C4-2B (cell line): ENCODE data around the gene HOXC5.

Experiments used
- ZFX ChIP-seq: fragments of 450-650 bp; IDR thresholded peaks from 2 replicates; pipeline ENCODE4 v1.6.1; 2017
- TF ChIP-seq, protein P1 (sequence below): fragments of 450-650 bp; conservative IDR thresholded peaks from 2 replicates; pipeline ENCODE4 v1.5.1; 2017; ENCODE audit warnings: mild to moderate bottlenecking

DNA sequence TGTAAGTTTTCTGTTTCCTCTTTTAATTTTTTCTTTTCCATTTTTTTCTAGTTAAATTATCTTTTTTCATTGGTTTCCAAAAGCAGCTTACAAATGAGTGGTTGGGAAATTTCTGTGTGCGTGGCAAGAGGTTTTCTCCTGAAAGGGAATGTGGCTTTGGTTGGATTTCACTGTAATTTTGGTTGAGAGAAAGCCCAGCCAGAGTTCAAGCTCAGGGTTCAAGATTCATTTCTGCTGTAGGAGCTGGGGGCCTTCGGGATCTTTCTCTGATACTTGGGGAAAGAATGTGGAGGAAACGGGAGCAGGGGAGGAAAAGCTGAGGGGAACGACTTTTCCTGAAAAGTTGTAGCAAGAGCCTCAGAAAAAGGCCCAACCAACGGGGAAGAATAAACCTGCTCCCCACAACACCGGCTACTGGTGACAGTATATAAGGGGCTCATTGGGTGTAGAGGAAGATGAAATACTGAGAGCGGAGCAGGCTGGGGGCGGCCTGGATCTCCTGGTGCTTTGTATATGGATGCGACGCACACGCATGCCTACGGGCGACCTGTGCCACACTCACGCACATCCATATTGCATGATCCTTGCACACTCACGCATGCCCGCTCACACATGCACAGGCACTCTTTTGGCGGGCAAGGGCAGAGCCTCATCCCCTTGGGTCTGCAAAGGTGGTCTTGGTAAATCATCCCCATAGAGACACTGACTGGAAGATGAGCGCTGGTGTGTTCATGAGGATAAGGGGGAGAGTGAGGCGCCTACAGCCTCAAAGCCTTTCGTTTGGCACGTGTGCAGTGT, 46.0 kb upstream of the HOXC5 start:
- TF ChIP-seq, protein P1, sequence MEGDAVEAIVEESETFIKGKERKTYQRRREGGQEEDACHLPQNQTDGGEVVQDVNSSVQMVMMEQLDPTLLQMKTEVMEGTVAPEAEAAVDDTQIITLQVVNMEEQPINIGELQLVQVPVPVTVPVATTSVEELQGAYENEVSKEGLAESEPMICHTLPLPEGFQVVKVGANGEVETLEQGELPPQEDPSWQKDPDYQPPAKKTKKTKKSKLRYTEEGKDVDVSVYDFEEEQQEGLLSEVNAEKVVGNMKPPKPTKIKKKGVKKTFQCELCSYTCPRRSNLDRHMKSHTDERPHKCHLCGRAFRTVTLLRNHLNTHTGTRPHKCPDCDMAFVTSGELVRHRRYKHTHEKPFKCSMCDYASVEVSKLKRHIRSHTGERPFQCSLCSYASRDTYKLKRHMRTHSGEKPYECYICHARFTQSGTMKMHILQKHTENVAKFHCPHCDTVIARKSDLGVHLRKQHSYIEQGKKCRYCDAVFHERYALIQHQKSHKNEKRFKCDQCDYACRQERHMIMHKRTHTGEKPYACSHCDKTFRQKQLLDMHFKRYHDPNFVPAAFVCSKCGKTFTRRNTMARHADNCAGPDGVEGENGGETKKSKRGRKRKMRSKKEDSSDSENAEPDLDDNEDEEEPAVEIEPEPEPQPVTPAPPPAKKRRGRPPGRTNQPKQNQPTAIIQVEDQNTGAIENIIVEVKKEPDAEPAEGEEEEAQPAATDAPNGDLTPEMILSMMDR: no peak
- no peak for TF ChIP-seq ZFX
